D721Med (cell line): ENCODE measurements around the gene PIK3R6.

Experiments
- DNase-seq: peaks from one replicate; pipeline ENCODE4 v3.0.0; 2011; ENCODE audit warnings: low spot score; ENCODE audit not compliant: insufficient read length
- FAIRE-seq: peaks from 2 replicates; lab custom pipeline; 2011; peaks lifted over from hg19 to GRCh38; lab: Jason Lieb, UNC
- TF ChIP-seq, protein P1 (sequence below): IDR thresholded peaks from 2 replicates; pipeline ENCODE4 v1.5.1; 2012; ENCODE audit warnings: mild to moderate bottlenecking, control low read depth; ENCODE audit not compliant: insufficient read depth; ENCODE audit errors: missing control alignments

The PIK3R6 gene

DNA sequence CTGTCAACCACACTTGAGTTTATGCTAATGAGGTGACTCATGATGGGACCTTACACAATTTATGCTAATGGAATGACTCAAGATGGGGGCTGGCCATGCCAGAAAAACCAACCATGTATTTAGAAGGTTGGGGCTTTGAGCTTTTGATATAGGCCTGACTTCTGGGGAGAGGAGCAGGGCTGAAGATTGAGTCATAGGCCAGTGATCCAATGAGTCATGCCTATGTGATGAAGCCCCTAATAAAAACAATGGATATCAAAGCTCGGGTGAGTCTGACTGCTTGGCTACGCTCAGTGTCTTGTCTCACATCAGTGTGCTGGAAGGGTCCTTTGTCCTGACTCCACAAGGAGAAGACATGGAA lies 75.6 kb downstream of the PIK3R6 start:
- no peak for DNase-seq
- no peak for FAIRE-seq
- TF ChIP-seq, protein P1, sequence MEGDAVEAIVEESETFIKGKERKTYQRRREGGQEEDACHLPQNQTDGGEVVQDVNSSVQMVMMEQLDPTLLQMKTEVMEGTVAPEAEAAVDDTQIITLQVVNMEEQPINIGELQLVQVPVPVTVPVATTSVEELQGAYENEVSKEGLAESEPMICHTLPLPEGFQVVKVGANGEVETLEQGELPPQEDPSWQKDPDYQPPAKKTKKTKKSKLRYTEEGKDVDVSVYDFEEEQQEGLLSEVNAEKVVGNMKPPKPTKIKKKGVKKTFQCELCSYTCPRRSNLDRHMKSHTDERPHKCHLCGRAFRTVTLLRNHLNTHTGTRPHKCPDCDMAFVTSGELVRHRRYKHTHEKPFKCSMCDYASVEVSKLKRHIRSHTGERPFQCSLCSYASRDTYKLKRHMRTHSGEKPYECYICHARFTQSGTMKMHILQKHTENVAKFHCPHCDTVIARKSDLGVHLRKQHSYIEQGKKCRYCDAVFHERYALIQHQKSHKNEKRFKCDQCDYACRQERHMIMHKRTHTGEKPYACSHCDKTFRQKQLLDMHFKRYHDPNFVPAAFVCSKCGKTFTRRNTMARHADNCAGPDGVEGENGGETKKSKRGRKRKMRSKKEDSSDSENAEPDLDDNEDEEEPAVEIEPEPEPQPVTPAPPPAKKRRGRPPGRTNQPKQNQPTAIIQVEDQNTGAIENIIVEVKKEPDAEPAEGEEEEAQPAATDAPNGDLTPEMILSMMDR: no peak

DNA sequence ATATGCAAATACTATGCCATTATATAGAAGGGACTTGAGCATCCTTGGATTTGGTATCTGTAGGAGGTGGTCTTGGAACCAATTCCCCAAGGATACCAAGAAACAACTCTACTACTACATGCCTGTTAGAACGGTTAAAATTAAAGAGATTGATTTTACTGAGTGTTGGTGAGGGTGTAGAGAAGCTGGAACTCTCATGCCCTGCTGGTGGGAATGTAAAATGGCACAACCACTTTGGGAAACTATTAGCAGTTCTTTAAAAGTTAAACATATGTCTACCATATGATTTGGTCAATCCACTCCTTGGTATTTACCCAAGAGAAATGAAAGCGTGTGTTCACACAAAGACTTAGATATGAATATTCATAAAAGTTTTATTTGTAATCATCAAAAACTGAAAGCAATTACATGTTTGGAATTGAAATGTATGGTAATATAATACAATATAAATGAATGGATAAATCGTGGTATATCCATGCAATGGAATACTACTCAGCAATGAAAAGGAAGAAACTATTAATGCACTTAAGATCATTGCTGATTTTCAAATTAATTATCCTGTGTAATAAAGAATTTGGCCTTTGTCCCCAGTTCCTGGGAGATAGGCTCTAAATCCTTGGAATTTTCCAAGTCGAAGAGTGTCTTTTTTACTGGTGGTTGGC lies 76.1 kb downstream of the PIK3R6 start:
- FAIRE-seq (no peak), DNase-seq (no peak)
- TF ChIP-seq, protein P1: no peak

DNA sequence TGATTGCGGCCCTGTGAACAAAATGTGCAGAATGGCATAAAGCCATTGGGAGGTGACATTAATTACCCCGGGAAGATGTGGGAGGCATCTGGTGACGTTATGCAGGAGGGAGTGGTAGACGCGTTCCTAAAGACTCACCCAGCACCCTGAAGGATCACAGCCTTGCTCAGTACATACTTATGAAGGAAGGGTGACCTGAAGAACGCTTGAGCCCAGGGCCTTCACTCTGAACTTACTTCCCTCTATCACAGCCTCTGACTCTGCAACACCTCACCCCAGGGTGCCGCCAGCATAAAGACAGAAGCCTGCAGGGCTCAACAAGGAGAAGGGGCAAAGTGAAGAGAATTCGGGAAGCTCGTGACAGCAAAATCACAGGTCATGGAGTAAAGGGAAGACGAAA lies 77.7 kb downstream of the PIK3R6 start:
- FAIRE-seq (no peak), DNase-seq (no peak)
- TF ChIP-seq, protein P1: no peak

DNA sequence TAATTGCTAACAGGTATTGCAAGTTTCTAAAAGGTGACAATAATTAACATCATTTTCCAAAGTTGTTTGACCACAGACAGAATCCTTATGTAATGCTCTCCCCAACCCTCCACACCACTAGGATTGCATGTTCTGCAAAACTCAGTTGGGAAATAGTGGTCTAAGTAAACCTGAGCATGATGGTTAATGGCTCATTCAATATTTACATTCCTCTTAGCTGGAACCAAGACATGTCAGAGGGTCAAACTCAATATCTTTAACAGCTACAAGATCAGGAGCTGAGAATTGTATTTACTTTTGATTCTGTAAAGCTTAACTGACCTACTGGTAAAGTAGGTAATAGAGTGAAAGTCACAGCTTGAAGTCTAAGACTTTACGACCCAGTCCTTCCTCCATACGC lies 78.5 kb downstream of the PIK3R6 start:
- DNase-seq: no peak
- no peak for FAIRE-seq
- TF ChIP-seq, protein P1: no peak

DNA sequence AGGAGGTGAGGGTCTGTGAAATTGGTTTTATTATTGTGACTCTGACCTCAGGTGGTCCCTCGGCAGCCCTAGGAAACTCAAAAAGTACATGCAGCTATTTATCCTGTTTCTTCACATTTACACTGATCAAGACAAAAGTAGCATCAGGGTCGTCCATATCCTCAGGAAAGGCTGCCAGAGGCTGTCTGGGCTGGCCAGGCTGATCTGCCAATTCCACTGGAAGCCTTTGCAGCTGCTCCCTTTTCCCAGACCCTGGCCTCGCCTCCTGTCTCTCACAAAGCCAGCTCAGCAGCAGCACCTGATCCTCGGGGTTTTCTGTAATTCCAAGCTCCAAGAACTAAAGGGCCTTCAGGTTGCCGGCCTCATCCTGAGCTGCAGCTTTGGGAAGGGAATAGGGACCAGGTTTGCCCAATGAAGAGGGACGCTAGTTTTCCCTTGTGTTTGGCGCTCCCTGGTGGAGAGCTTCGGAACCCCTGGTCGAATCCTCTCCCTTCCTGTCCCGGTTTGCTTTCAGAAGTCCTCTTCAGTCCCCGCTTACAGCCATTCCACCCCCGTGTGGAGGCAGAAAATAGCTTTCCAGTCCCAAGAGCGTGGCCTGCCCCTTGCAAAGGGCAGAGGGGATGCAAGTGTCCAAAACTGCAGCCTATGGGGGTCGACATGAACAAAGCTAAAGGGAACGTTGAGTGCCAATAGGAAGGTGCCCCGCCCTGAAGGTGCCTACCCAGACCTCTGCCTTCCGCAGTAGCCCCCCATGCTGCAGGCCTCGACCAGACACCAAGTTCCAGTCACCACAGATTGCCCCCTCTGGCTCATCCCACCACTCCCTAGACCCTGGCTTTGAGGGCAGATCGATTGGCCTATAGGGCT lies 81.7 kb downstream of the PIK3R6 start:
- TF ChIP-seq, protein P1: peak; percentile 54
- no peak for DNase-seq
- no peak for FAIRE-seq

DNA sequence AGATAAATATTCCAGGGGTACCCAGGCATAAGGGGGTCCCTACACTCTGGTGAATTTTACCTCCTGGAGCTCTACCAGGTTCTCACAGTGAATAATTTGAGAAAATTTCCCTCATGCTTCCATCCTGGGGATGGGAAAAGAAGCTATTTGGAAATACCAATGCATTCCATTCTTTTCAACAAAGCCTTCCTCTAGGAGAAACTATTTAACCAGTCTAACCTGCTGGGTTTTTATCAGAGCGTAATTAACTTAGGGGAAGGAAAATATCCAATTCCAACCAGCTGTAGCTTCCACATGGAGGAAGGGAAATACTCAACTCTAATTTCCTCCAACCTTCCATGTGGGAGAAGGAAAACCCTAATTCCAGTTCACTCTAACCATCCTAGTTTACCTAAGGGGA lies 85.3 kb downstream of the PIK3R6 start:
- TF ChIP-seq, protein P1: no peak
- DNase-seq: no peak
- FAIRE-seq: no peak

DNA sequence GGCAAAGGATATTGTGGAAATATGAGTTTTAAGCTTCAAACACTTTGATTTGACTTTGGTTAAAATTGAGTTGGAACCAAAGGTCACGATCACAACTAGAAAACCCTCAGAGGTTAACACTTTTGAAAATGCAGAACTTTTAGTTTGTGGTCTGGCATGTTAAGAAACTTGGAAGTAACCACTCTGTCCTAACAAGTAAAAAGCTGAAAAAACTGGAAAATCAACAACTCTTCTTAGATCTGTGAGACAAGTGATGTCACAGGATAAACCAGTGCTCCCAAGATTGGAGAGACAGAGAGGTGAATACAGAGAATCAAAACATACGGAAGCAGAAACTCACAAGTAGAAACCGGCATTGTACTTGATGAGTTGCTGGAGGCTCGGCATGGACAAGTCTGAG lies 85.7 kb downstream of the PIK3R6 start:
- FAIRE-seq: no peak

More for the DNA sequence above, 85.7 kb downstream of the PIK3R6 start:
- DNase-seq: no peak
- TF ChIP-seq, protein P1: no peak
